ENCODE results near the gene UBE2J1.

GRCh38 chr6:89372506-89372901, 20.0 kb upstream of the UBE2J1 start:
- no peak for TF ChIP-seq CTCF (IDR thresholded peaks at IDR 0.05)
- no peak for TF ChIP-seq POLR2A (IDR thresholded peaks at IDR 0.05)

Measured in heart left ventricle (tissue), 13 donors.